CD4-positive, alpha-beta T cell treated with Interleukin-21 for 1 hour (primary cell): Measurements from ENCODE around the gene TRIM49D1.
"Not testable (repeated sequence)": the region's sequence is repeated elsewhere in the genome, so short reads cannot be mapped to it uniquely, and the experiment has no call there.

Source experiments
- DNase-seq: peaks from one replicate; pipeline ENCODE4 v3.0.0-alpha.2; 2020

Gene TRIM49D1, protein sequence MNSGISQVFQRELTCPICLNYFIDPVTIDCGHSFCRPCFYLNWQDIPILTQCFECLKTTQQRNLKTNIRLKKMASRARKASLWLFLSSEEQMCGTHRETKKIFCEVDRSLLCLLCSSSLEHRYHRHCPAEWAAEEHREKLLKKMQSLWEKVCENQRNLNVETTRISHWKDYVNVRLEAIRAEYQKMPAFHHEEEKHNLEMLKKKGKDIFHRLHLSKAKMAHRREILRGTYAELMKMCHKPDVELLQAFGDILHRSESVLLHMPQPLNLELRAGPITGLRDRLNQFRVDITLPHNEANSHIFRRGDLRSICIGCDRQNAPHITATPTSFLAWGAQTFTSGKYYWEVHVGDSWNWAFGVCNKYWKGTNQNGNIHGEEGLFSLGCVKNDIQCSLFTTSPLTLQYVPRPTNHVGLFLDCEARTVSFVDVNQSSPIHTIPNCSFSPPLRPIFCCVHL

DNA sequence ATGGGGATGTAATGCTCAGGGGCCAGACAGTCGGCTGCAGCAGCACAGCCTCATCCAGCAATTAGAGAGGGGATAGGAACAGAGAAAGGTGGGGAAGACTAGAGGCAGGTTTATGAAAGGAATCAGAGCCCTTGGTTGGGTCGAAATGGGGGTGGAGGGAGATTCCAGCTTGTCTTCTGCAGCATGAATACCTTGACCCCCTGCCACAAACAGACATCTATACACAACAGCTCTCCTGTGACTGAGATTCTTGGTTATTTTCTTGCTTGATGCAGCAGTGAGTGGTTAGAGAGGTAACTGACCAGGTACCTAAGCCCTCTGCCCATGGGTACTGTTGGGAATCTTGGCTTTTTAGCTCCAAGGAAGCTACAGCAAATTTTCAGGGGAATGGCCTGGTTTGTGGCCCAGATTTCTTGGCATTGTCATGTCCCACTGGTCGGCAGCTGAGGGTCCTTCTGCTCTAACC is at the start of gene TRIM49D1:
Gene TRIM49D1 (minus strand): TSS at position 51 of the 466 bp plus-strand sequence. CDS start 4,535 bp downstream, outside the sequence.
- no peak for DNase-seq

DNA sequence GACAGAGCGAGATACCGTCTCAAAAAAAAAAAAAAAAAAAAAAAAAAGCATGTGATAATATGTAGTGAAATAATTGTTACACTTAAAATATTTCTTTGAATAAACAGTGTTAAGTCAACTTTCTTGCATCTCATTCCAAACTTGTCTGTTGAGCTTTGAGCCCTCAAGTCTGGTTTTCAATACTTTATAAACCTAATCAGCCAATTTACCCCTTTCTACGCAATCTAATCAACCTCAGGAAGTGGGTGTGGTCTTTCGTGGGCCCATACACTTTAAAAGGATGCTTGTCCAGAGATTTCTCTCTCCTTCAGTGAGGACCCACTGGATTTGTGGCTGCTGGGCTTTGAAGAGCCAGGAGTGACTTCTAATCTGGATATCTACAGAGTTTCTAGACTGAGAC is 43.7 kb upstream of the TRIM49D1 start, which contains the start of gene TRIM64:
Gene TRIM64 (plus strand): TSS at position 301 of the 400 bp plus-strand sequence. CDS start 2,467 bp downstream, outside the sequence.
- DNase-seq, result not testable (repeated sequence)

DNA sequence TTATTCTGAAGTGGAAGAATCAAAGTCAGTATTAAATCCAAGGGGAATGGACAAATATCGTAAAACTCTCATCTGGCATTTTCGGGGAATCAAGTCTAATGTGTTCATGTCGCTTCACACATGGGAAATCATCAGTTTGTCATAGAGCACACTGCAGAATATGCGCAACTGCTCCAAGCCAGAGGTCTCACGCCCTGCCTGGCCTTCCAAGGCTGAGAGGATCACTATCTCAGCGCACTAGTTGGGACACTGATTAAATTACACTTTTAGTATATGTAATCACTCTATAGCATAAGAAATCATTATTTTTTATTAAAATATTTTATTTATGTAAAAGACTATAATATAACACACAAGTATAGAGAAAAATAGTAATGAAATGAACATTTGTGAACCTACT is 38.8 kb upstream of the TRIM49D1 start:
- DNase-seq, result not testable (repeated sequence)

DNA sequence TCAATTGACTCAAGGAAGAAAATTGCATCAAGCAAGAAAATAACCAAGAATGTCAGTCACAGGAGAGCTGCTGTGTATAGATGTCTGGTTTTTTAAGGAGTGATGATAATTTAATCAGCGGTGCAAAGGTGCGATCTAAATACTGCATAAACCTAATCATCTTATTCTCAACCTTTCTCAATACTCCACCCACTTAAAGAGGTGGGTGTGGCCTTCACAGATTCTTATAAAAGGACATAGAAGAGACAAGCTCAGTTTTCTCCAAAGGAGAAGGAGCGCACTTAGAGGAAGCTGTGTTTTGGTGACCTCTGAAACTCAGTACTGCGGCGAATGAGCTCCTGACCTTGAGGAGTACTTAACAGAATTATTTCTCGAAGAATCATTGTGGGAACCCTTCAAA is 1.7 kb upstream of the TRIM49D1 start, which contains the start of gene TRIM49D2:
Gene TRIM49D2 (plus strand): TSS at position 301 of the 400 bp plus-strand sequence. CDS start 2,698 bp downstream, outside the sequence.
- DNase-seq, result not testable (repeated sequence)

DNA sequence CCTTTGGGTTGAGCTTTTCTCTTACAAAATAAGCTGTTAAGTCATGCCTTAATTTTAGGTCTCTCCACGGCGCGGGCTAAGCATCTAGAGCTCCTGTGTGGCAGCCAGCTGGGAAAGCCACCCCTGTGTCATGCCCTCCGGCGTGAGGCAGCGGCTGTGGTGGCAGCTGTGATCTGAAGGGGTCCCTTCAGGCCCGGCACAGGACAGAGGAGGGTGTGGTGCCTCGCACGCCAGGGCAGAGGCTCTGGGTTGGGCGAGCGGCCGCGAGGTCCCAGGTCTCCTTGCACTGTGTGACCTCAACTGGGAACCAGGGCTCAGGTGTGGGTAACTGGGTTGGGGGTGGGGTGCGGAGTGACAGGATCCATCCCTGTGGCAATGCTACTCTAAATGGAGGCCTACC is 21.2 kb downstream of the TRIM49D1 start:
- not testable (repeated sequence) for DNase-seq

DNA sequence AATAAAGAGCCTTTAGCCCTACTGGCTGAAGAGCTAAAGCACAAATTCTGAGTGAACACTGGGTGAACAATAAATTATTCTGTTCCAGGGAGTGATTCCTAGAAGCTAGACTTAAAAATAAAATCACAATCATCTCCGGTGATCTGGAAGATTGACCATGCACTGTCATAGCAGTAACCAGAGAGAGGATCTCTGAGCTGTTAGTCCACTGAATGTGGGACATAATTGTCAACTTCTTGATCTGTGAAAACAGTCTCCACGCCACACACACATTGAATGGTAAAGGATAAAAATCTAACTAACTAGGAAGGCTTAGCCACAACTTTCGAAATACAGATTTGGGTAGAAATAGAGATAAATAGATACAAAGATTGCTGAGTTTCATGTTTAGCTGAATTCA is 28.8 kb downstream of the TRIM49D1 start:
- not testable (repeated sequence) for DNase-seq

DNA sequence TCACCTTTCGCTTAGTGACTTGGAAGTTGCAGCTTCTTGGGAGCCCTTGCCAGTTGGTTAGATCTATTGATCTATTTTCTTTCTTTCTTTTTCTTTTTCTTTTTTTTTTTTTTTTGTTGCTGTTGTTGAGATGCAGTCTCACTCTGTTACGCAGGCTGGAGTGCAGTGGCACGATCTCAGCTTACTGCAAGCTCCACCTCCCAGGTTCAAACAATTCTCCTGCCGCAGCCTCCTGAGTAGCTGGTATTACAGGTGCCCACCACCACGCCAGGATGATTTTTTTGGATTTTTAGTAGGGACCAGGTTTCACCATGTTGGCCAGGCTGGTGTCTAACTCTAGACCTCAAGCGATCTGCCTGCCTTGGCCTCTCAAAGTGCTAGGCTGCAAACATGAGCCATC is 44.5 kb downstream of the TRIM49D1 start:
- DNase-seq, result not testable (repeated sequence)

DNA sequence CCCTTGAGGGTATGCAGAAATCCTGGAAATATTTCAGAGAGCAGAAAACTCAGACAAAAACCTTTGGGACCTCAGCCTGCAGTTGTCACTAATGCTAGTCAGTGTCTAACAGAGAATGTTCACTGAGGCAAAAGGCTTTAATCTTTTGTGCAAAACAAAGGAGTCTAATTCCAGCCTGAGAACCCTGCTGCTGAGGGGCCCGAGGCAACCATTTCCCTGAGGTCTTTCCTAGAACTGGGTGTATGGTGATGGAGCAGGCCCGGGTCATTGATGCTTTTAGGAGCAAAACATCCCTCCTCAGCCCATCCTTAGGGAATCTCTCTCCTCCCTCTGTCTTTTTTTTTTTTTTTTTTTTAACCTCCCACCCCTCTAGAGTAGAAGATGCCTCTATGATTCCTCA is 49.5 kb downstream of the TRIM49D1 start:
- not testable (repeated sequence) for DNase-seq

DNA sequence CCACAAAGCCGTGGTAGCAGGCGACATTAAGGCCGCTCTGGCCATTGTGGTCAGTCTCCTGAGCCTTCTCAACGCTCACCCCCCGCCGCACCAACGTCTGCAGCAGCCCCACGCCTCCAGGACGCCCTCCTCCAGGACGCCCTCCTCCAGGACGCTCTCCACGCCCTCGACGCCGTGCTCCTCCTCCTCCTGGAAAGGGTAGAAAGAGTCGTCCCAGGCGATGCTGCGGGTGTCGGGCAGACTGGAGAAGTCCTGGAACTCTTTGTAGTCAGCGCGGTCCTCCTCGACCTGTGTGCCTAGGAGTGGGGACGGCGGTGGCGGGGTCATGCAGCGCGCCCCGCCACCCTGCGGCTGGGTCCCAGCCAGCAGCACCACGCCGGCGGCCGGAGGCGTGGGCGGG is 56.8 kb downstream of the TRIM49D1 start:
- DNase-seq, result not testable (repeated sequence)

DNA sequence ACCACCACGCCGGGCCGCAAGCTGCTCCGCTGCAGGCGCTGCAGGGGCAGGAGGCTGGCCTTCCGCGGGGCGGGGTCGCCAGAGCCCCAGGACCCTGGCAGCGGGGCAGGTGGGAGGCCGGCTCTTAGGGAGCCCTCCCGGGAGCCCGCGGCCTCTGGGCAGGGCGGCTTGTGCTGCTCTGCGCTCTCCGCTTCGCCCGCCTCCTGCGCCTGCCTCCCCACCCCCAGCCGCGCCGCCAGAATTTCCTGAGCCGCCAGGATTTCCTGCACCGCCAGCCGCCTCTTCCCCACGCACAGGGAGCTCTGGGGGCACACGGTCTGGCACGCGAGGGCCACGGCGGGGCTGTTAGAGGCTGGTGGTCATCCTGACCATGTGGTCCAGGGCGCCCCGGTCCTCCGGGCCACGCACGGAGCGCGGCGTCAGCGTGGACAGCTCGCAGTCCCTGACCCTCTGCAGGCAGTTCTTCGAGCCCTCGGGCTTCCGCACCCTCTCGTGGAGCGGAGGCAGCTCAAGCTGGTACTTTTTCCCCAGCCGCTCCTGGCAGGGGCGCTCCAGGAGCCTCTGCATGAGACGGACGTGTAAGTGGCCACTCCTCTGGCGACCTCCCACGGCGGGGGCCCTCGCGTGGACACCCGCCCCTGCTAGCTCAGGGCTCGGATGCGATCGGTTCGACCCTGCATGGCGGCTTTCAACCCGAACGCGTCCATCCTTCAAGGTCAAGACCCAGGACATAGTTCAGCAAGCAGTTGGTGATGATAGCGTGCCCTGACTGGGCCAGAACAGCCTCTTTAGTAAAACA is 57.9 kb downstream of the TRIM49D1 start:
- DNase-seq, result not testable (repeated sequence)
